A673 (cell line): Measurements from ENCODE around the gene DENND2D. TPM values are rescaled to one million over a fixed set of nuclear protein-coding genes. Genes with fewer than 3 reads are reported as not detected.

ENCODE experiments used
- BruUV-seq: library from RNA; stranded (reverse); fragments of 400-500 nt; replicated peaks from 2 replicates; lab custom pipeline; 2021; lab: Mats Ljungman, UMichigan
- CTCF ChIA-PET: fragments of 300-600 bp; sonication (Branson Sonifier 250); formaldehyde crosslinking; loops from one replicate; lab custom pipeline; 2022; ENCODE audit warnings: antibody characterized with exemption; lab: Charles Lee
- POLR2A ChIA-PET: fragments of 300-600 bp; sonication (Branson Sonifier 250); formaldehyde crosslinking; loops from one replicate; lab custom pipeline; 2022; ENCODE audit warnings: antibody characterized with exemption; ENCODE audit not compliant: low non-redundant PET; lab: Charles Lee
- DNase-seq: peaks from one replicate; pipeline ENCODE4 v3.0.0-alpha.2; 2015; ENCODE audit warnings: low spot score
- H3K27ac ChIP-seq: fragments of 200-600 bp; sonication (generic); 2 replicates; pipeline ENCODE4 v1.5.1; 2016; ENCODE audit warnings: mixed run types, low read depth, mild to moderate bottlenecking, mixed read lengths, antibody characterized with exemption, low read length; ENCODE audit not compliant: poor library complexity, severe bottlenecking
- H3K27me3 ChIP-seq: fragments of 200-600 bp; sonication (generic); replicated peaks from 2 replicates; pipeline ENCODE4 v1.6.1; 2017; ENCODE audit warnings: mixed run types, low read depth, mild to moderate bottlenecking, mixed read lengths, antibody characterized with exemption, low read length; ENCODE audit not compliant: insufficient read depth, poor library complexity
- H3K36me3 ChIP-seq: fragments of 200-600 bp; sonication (generic); 2 replicates; pipeline ENCODE4 v1.6.1; 2016; ENCODE audit warnings: mixed run types, mild to moderate bottlenecking, mixed read lengths, antibody characterized with exemption, low read length; ENCODE audit not compliant: insufficient read depth, poor library complexity, severe bottlenecking
- H3K4me1 ChIP-seq: fragments of 200-600 bp; sonication (generic); 2 replicates; pipeline ENCODE4 v1.6.1; 2017; ENCODE audit warnings: mixed run types, mild to moderate bottlenecking, mixed read lengths, antibody characterized with exemption, low read length; ENCODE audit not compliant: insufficient read depth, poor library complexity, severe bottlenecking
- H3K4me3 ChIP-seq: fragments of 200-600 bp; sonication (generic); 2 replicates; pipeline ENCODE4 v1.5.1; 2016; ENCODE audit warnings: low read depth, mixed run types, mild to moderate bottlenecking, mixed read lengths, low read length; ENCODE audit not compliant: poor library complexity, severe bottlenecking
- H3K9me3 ChIP-seq: fragments of 200-600 bp; sonication (generic); 2 replicates; pipeline ENCODE4 v1.6.1; 2016; ENCODE audit warnings: mixed run types, low read depth, mild to moderate bottlenecking, mixed read lengths, antibody characterized with exemption, low read length; ENCODE audit not compliant: poor library complexity, severe bottlenecking
- EZH2 ChIP-seq: fragments of 200-600 bp; sonication (generic); IDR thresholded peaks from 2 replicates; pipeline ENCODE4 v1.6.1; 2017; ENCODE audit warnings: borderline replicate concordance, low read depth, mild to moderate bottlenecking, mixed read lengths, antibody characterized with exemption, low read length; ENCODE audit not compliant: poor library complexity, severe bottlenecking
- intact Hi-C: fragments of 100-400 bp; cut with micrococcal nuclease; formaldehyde crosslinking; loops from one replicate; pipeline ENCODE4 v1.10.0; 2022; ENCODE audit not compliant: unreplicated experiment
- total RNA-seq: library from RNA; stranded (reverse); gene quantifications from 2 replicates; pipeline ENCODE4 v1.2.3, GENCODE V29; 2021
- TF ChIP-seq, protein P1 (sequence below): fragments of 300-800, 200-600 bp; sonication (generic); conservative IDR thresholded peaks from 2 replicates; pipeline ENCODE4 v1.5.1; 2017; ENCODE audit warnings: low read depth, mild to moderate bottlenecking, antibody characterized with exemption, low read length, moderate library complexity, mixed read lengths

The DENND2D gene
- total RNA-seq, 1 experiment from 2014 or later = not detected

DNA sequence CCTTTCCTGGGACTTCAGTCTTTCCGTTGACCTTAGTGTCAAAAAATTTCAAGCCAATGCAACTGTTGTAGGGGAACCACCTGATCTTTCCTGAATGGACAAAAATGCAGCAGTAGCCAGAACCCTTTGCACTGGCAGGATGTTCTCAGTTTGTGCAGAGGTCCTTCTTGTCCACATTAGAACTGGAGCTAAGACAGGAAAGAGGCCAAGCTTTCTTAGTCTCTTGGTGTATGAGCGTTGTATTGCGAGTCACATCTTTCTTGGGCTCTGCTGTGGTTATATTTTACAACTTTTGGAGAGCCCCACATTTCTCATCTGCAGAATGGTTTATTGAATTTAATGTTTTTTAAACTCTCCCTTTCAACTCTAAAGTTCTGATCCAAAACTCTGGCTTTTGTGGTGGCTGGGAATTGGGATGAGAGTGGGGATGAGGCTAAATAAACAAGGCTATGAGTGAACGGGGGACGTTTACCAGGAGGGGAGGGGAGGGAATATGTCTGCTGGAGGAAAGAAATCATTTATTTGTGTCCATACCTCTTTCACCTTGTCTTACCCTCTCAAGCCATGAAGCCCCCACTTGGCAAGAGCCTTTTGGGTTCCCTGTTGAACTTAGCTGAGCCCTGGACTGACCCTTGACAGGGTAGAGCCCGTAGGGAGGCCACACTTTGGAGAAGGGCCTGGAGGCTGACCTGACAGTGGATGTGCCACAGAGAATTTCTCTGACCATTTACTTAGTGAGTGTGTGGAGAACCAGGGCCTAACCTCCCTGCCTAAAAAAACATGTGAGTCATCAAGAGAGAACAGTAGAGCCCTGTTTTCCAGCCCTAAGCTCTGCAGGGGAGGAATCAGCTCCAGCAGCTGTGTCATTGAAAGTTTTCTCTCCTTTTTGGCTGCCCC, 27.7 kb upstream of the DENND2D start:
- CTCF ChIA-PET = no interaction called here
- H3K9me3 ChIP-seq = no peaks in the 10 kb centered on the region
- BruUV-seq = no TSS peak
- intact Hi-C loops = no loop called here
- H3K27ac ChIP-seq = no peak overlapping the region
- no peaks in the 10 kb centered on the region for H3K4me1 ChIP-seq
- no peaks in the 10 kb centered on the region for H3K36me3 ChIP-seq
- peaks cover 56% of the 10 kb centered on the region for H3K27me3 ChIP-seq
- POLR2A ChIA-PET = no interaction called here
- DNase-seq = no peak
- TF ChIP-seq, protein P1, sequence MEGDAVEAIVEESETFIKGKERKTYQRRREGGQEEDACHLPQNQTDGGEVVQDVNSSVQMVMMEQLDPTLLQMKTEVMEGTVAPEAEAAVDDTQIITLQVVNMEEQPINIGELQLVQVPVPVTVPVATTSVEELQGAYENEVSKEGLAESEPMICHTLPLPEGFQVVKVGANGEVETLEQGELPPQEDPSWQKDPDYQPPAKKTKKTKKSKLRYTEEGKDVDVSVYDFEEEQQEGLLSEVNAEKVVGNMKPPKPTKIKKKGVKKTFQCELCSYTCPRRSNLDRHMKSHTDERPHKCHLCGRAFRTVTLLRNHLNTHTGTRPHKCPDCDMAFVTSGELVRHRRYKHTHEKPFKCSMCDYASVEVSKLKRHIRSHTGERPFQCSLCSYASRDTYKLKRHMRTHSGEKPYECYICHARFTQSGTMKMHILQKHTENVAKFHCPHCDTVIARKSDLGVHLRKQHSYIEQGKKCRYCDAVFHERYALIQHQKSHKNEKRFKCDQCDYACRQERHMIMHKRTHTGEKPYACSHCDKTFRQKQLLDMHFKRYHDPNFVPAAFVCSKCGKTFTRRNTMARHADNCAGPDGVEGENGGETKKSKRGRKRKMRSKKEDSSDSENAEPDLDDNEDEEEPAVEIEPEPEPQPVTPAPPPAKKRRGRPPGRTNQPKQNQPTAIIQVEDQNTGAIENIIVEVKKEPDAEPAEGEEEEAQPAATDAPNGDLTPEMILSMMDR = no peak
- no peak for TF ChIP-seq EZH2
- no peak overlapping the region for H3K4me3 ChIP-seq

DNA sequence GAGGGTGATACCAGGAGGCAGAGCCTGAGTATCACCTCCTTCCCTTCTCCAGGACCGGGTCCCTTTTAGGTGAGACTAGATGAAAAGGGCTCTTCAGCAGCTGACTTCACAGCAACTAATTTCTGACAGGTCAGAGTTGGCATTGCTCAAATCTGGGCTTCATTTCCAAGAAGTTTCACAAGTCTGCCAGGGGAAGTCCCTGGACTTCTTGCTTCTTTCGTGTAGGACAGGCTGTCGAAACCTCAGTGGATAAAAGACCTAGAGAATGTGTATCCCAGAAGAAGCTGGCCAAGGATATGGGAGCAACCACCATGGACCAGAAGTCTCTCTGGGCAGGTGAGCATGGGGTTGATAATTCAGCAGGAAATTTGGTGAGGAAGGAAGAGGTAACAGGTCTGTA, 27.0 kb upstream of the DENND2D start, which contains the start of gene CHI3L2:
Gene CHI3L2 (plus strand): TSS at position 280 of the 400 bp plus-strand sequence. CDS start 17 bp downstream, at position 297.
- Histone ChIP-seq H3K36me3 (no peaks in the 10 kb centered on the region), H3K4me1 (no peaks in the 10 kb centered on the region), H3K4me3 (no peak within 1 kb of the TSS), H3K27ac (no peak within 1 kb of the TSS), H3K9me3 (no peaks in the 10 kb centered on the region), H3K27me3 (peaks cover 50% of the 10 kb centered on the region)
- intact Hi-C loops = no loop called here
- DNase-seq = no peak
- TF ChIP-seq EZH2 = no peak
- TF ChIP-seq, protein P1 = no peak
- CTCF ChIA-PET = no interaction called here
- POLR2A ChIA-PET = no interaction called here
- no TSS peak for BruUV-seq

GRCh38 chr1:111225717-111226400, 25.4 kb upstream of the DENND2D start:
- Histone ChIP-seq H3K4me3 (no peak overlapping the region), H3K9me3 (no peaks in the 10 kb centered on the region), H3K4me1 (no peaks in the 10 kb centered on the region), H3K27ac (no peak overlapping the region), H3K27me3 (peaks cover 35% of the 10 kb centered on the region), H3K36me3 (no peaks in the 10 kb centered on the region)
- POLR2A ChIA-PET = no interaction called here
- BruUV-seq = no TSS peak
- intact Hi-C loops = no loop called here
- TF ChIP-seq, protein P1 = no peak
- TF ChIP-seq EZH2 = no peak
- CTCF ChIA-PET = no interaction called here
- DNase-seq = no peak
